Measurements from ENCODE around the gene ADPRHL1. TPM values are rescaled to one million over a fixed set of nuclear protein-coding genes. Genes with fewer than 3 reads are reported as not detected.

Gene ADPRHL1
- total RNA-seq, 1 experiment from 2014 or later: 3.9 TPM

DNA sequence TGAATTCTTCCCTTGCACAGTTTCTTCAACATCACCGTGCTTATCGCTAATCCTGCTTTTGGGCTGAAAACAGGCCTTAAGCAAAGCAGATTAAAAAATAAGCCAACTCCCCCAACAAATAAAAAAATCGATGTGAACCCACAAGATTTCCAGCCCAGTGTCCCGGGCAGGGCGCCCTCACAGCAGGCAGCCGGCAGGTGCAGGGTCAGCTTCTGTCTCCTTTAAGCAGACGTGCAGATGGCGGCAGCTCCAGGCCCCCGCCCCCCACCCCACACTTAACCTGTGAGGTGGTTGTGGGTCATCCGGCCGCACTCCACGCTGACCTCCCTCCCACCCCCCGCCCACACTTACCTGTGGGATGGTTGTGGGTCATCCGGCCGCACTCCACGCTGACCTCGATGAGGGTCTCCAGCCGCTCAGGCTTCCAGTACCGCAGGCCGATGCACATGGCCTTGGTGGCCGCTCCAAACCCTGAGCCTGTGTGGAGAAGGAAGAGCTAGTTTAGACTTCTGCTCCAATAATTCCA lies 19.8 kb downstream of the ADPRHL1 start:
- Histone ChIP-seq H3K27me3 (replicated peaks; ENCODE audit: insufficient read depth, low read depth, low read length, poor library complexity) (no peaks in the 10 kb centered on the region), H3K27ac (ENCODE audit: low read depth, low read length, poor library complexity, severe bottlenecking) (no peak overlapping the region), H3K36me3 (ENCODE audit: insufficient read depth, low read length, poor library complexity, severe bottlenecking) (no peaks in the 10 kb centered on the region), H3K9me3 (ENCODE audit: low read depth, low read length, poor library complexity, severe bottlenecking) (no peaks in the 10 kb centered on the region), H3K4me3 (ENCODE audit: low read depth, low read length, poor library complexity, severe bottlenecking) (no peak overlapping the region), H3K4me1 (ENCODE audit: insufficient read depth, low read length, poor library complexity, severe bottlenecking) (no peaks in the 10 kb centered on the region)
- CTCF ChIA-PET: no interaction called here
- TF ChIP-seq, protein P1, sequence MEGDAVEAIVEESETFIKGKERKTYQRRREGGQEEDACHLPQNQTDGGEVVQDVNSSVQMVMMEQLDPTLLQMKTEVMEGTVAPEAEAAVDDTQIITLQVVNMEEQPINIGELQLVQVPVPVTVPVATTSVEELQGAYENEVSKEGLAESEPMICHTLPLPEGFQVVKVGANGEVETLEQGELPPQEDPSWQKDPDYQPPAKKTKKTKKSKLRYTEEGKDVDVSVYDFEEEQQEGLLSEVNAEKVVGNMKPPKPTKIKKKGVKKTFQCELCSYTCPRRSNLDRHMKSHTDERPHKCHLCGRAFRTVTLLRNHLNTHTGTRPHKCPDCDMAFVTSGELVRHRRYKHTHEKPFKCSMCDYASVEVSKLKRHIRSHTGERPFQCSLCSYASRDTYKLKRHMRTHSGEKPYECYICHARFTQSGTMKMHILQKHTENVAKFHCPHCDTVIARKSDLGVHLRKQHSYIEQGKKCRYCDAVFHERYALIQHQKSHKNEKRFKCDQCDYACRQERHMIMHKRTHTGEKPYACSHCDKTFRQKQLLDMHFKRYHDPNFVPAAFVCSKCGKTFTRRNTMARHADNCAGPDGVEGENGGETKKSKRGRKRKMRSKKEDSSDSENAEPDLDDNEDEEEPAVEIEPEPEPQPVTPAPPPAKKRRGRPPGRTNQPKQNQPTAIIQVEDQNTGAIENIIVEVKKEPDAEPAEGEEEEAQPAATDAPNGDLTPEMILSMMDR (conservative IDR thresholded peaks at IDR 0.05; ENCODE audit: low read depth, low read length): no peak
- no peak for TF ChIP-seq EZH2 (IDR thresholded peaks at IDR 0.05; ENCODE audit: borderline replicate concordance, low read depth, low read length, poor library complexity, severe bottlenecking)
- no peak for DNase-seq (ENCODE audit: low spot score)
- POLR2A ChIA-PET (ENCODE audit: low non-redundant PET): no interaction called here
- BruUV-seq (replicated peaks): no TSS peak
- intact Hi-C loops (cut with micrococcal nuclease; ENCODE audit: unreplicated experiment): no loop called here

DNA sequence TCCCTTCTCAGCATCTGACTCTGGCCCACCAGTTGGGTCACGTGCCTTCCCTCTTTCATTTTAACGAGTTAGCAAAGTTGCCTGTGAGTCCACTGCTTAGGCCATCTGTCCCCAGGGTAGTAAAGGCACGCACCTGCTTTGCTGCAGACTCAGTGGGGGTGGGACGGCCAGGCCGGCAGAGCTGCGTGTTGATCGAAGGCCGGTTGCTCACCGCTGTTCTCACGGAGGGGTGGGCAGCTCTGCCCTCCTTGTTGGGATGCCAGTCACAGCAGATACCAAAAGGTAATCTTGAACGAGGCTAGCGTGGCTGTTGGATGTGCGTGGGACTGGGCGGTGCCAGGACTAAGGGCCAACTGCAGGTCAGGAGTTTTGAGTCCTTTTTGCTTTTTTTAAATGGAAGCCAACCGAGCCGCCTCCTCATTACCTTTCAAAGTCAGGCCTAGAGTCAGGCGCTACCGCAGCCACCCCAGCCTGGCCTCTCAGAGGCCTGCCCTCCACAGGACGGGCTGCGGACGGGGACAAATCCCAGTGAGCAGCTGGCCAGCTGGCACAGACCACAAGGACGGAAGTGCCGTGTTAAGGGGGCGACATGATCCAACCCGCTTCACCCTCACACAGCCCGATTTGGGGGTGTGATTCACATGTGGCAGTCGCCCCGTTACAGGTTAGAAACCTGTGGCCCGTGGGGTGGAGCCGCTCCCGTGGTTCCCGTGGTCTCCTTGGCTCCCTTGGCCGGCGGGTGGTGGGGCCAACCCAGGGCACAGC lies 20.6 kb downstream of the ADPRHL1 start:
- Histone ChIP-seq H3K4me3 (ENCODE audit: low read depth, low read length, poor library complexity, severe bottlenecking) (no peak overlapping the region), H3K36me3 (ENCODE audit: insufficient read depth, low read length, poor library complexity, severe bottlenecking) (no peaks in the 10 kb centered on the region), H3K4me1 (ENCODE audit: insufficient read depth, low read length, poor library complexity, severe bottlenecking) (no peaks in the 10 kb centered on the region), H3K27ac (ENCODE audit: low read depth, low read length, poor library complexity, severe bottlenecking) (no peak overlapping the region), H3K9me3 (ENCODE audit: low read depth, low read length, poor library complexity, severe bottlenecking) (no peaks in the 10 kb centered on the region), H3K27me3 (replicated peaks; ENCODE audit: insufficient read depth, low read depth, low read length, poor library complexity) (no peaks in the 10 kb centered on the region)
- CTCF ChIA-PET: no interaction called here
- BruUV-seq (replicated peaks): no TSS peak
- intact Hi-C loops (cut with micrococcal nuclease; ENCODE audit: unreplicated experiment): no loop called here
- POLR2A ChIA-PET (ENCODE audit: low non-redundant PET): no interaction called here
- TF ChIP-seq, protein P1 (conservative IDR thresholded peaks at IDR 0.05; ENCODE audit: low read depth, low read length): no peak
- TF ChIP-seq EZH2 (IDR thresholded peaks at IDR 0.05; ENCODE audit: borderline replicate concordance, low read depth, low read length, poor library complexity, severe bottlenecking): no peak
- DNase-seq (ENCODE audit: low spot score): no peak

DNA sequence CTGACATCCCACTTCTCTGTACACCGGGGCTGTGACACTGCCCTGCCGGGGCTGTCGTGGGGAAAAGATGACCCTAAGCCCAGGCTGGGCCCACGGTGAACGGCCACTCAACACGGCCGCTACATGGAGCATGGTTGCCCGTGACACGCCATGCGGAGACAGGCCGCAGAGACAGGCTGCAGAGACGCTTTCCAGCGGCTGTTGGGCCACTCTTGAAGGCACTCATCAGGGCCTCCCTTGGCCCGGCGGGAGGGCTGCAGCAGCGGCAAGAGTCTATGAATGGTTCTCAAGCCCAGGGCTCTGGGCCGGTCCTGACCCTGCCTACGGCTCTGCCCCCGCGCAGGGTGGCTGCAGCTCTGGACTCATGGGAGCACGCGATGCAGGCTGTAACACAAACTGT lies 22.1 kb downstream of the ADPRHL1 start:
- intact Hi-C loops (cut with micrococcal nuclease; ENCODE audit: unreplicated experiment): no loop called here
- POLR2A ChIA-PET (ENCODE audit: low non-redundant PET): no interaction called here
- Histone ChIP-seq H3K4me3 (ENCODE audit: low read depth, low read length, poor library complexity, severe bottlenecking) (no peak overlapping the region), H3K4me1 (ENCODE audit: insufficient read depth, low read length, poor library complexity, severe bottlenecking) (no peaks in the 10 kb centered on the region), H3K36me3 (ENCODE audit: insufficient read depth, low read length, poor library complexity, severe bottlenecking) (no peaks in the 10 kb centered on the region), H3K27ac (ENCODE audit: low read depth, low read length, poor library complexity, severe bottlenecking) (no peak overlapping the region), H3K27me3 (replicated peaks; ENCODE audit: insufficient read depth, low read depth, low read length, poor library complexity) (no peaks in the 10 kb centered on the region), H3K9me3 (ENCODE audit: low read depth, low read length, poor library complexity, severe bottlenecking) (no peaks in the 10 kb centered on the region)
- CTCF ChIA-PET: no interaction called here
- TF ChIP-seq, protein P1 (conservative IDR thresholded peaks at IDR 0.05; ENCODE audit: low read depth, low read length): no peak
- TF ChIP-seq EZH2 (IDR thresholded peaks at IDR 0.05; ENCODE audit: borderline replicate concordance, low read depth, low read length, poor library complexity, severe bottlenecking): no peak
- no TSS peak for BruUV-seq (replicated peaks)
- DNase-seq (ENCODE audit: low spot score): no peak
